Measurements from ENCODE around the gene ZNF154.
A peak's percentile ranks its signal among the peaks of the same experiment; 100 is the strongest.
"Not testable (repeated sequence)": the region's sequence is repeated elsewhere in the genome, so short reads cannot be mapped to it uniquely, and the experiment has no call there.

ZNF154 gene

DNA sequence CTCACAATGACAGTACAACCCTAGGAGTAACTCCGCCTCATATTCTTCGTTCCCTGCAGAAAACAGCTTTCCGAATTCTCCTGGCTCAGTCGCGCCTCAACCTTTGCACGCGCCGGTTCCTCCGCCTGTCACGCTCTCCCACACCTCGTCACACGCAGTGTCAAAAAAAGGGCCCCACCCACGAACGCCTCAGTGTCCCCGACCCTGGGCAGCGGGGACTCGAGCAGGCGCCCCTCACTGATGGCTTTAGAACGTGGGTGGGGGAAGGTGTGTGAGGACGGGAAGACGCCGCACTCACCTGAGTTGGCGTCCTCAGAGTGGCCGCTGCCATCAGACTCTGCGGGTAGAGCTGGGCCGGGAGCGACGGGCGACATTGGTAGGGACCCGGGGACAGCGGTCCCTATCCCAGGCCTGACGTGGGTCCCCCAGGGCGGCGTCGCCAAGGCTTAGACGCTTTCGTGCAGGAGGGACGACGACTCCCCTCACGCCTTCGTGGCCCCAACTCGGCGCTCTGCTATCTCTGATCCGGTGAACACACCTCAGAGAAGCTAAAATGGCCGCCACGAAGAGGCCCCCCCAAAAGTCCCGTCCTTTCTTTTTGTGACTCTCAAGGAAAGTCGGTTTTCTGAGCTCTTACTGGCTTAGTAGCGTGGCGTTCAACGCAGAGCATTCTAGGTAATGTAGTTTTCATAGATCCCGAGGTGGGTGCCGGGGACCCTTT, at the start of gene ZNF154:
Gene ZNF154, minus strand, starts transcription at position 564 of the 721 bp plus-strand sequence. Its CDS starts 233 bp downstream, at position 331.
- no peak for DNase-seq

GRCh38 chr19:57757941-57758340, 48.9 kb upstream of the ZNF154 start:
- DNase-seq: no peak

DNA sequence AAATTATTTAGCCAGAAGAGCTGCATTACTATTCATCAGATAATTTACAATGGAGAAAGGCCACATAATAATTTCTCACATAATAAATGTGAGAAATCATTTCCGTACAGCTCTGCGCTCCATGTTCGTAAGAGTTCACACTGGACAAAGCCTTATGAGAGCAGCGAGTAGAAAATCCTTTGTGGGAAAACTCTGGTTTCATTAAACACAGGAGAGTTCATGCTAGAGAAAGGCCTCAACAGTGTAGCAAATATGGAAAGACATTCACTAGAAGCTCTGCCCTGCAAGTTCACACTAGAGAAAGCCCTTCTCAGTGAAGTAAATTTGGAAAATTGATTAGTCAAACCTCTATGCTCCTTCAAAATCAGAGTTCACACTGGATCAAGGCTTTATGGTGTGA, 46.0 kb upstream of the ZNF154 start:
- no peak for DNase-seq

DNA sequence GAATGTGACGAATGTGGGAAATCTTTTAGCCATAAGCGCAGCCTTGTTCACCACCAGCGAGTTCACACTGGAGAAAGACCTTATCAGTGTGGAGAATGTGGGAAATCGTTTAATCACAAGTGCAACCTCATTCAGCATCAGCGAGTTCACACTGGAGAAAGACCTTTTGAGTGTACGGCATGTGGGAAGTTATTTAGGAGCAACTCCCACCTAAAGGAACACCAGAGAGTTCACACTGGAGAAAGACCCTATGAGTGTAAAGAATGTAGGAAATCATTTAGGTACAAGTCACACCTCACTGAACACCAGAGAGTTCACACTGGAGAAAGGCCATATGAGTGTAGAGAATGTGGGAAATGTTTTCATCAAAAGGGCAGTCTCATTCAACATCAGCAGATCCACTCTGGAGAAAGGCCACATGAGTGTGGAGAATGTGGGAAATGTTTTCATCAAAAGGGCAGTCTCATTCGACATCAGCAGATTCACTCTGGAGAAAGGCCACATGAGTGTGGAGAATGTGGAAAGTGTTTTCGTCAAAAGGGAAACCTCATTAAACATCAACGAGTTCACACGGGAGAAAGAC, 45.2 kb upstream of the ZNF154 start:
- DNase-seq: no peak

- no peak for DNase-seq
Observed at GRCh38 chr19:57748029-57748428, 39.0 kb upstream of the ZNF154 start.

- no peak for DNase-seq
Observed at GRCh38 chr19:57747472-57747807, 38.4 kb upstream of the ZNF154 start.

GRCh38 chr19:57746580-57747471, 37.8 kb upstream of the ZNF154 start, which contains the start of gene ZNF776:
Gene ZNF776 (plus strand): TSS chr19:57746815. CDS start chr19:57747059, 244 bp downstream.
- peak; percentile 83 for DNase-seq

GRCh38 chr19:57738770-57739169, 29.8 kb upstream of the ZNF154 start:
- not testable (repeated sequence) for DNase-seq

DNA sequence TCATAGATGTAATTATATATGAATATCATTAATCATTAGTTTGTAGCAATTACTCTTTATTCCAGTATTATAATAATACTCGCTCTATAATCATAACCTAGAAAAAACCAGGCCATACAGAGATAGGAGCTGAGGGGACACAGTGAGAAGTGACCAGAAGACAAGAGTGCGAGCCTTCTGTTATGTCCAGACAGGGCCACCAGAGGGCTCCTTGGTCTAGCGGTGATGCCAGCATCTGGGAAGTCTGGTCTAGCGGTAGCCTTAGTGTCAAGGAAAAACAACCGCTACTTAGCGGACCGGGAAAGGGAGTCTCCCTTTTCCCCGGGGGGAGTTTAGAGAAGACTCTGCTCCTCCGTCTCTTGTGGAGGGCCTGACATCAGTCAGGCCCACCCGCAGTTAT, 29.3 kb upstream of the ZNF154 start:
- DNase-seq: peak; percentile 1

- DNase-seq: no peak
Observed at GRCh38 chr19:57720878-57721277, 11.9 kb upstream of the ZNF154 start.

DNA sequence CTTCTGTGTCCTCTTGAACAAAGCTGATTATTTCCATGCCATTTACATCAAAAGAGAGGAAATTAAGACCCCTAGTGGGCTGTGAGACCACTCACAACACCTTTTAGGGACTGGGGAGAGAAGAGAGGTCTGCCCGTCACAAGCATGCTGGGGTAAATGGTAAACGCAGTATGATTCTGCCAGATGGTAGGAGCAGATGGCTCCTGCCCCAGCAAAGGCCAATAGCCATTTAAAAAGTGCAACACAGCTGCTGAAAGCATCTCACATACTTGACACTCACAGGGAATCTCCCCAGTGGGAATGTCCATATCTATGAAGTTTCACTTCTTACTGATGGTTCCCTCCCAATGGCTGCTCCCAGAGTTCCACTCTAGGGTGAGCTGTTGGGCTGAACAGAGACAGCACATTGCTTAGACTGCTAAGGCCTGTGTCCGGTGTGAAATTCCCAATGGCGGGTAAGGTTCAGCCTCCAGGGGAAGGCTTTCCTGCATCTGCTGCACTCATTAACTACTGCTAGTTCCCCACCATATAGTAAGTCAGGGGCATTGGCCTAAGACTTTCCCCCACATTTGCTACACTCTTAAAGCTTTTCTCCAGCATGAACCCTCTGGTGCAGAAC, 11.0 kb upstream of the ZNF154 start:
- no peak for DNase-seq

GRCh38 chr19:57719424-57719823, 10.4 kb upstream of the ZNF154 start:
- no peak for DNase-seq

GRCh38 chr19:57712222-57712621, 3.2 kb upstream of the ZNF154 start:
- DNase-seq: no peak

GRCh38 chr19:57709616-57710015, 612 bp upstream of the ZNF154 start:
- DNase-seq: no peak

GRCh38 chr19:57706346-57706745, 2.7 kb downstream of the ZNF154 start:
- DNase-seq: no peak

GRCh38 chr19:57701625-57702024, 7.4 kb downstream of the ZNF154 start:
- DNase-seq: no peak

GRCh38 chr19:57689750-57690149, 19.3 kb downstream of the ZNF154 start:
- DNase-seq: no peak

GRCh38 chr19:57688011-57688763, 20.8 kb downstream of the ZNF154 start:
- DNase-seq: no peak

DNA sequence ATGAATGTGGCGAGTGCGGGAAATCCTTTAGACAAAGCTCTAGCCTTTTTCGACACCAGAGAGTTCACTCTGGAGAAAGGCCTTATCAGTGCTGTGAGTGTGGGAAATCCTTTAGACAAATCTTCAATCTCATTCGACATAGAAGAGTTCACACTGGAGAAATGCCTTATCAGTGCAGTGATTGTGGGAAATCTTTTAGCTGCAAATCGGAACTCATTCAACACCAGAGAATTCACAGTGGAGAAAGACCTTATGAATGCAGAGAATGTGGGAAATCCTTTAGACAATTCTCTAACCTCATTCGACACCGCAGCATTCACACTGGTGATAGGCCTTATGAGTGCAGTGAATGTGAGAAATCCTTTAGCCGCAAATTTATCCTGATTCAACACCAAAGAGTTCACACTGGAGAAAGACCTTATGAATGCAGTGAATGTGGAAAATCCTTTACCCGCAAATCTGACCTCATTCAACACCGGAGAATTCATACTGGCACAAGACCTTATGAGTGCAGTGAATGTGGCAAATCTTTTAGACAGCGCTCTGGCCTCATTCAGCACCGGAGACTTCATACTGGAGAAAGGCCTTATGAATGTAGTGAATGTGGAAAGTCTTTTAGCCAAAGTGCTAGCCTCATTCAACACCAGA, 21.5 kb downstream of the ZNF154 start:
- DNase-seq: no peak

DNA sequence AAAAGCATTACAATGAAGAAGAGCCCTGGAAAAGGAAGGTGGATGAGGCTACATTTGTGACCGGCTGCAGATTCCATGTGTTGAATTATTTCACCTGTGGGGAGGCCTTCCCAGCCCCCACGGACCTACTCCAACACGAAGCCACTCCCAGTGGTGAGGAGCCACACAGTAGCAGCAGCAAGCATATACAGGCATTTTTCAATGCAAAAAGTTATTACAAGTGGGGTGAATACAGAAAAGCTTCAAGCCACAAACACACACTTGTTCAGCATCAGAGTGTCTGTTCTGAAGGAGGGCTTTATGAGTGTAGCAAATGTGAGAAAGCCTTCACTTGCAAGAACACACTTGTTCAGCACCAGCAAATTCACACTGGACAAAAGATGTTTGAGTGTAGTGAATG, 22.3 kb downstream of the ZNF154 start:
- no peak for DNase-seq

GRCh38 chr19:57682226-57682766, 26.7 kb downstream of the ZNF154 start:
- DNase-seq: no peak

- DNase-seq: no peak
Observed at GRCh38 chr19:57675881-57676280, 33.1 kb downstream of the ZNF154 start.

Measured in NCI-H2029 treated with DMSO at 0.1 percent for 48 hours (cell line).